Cardiac septum (tissue), 1 donor: ENCODE results near the gene AHCTF1. TPM values are rescaled to one million over a fixed set of nuclear protein-coding genes. Genes with fewer than 3 reads are reported as not detected.
"Not testable (repeated sequence)": the region's sequence is repeated elsewhere in the genome, so short reads cannot be mapped to it uniquely, and the experiment has no call there.

ENCODE experiments used
- DNase-seq: peaks from one replicate; pipeline ENCODE4 v3.0.0-alpha.2; 2020; ENCODE audit warnings: low spot score
- intact Hi-C: fragments of 100-400 bp; cut with DNase I; formaldehyde crosslinking; loops from one replicate; pipeline ENCODE4 v1.14.0; 2022
- total RNA-seq: library from RNA; stranded (reverse); fragmentation: NEBNext Ultra II Directional; extraction: Animal tissue kit (Norgen Biotek cat#: 25700); gene quantifications from one replicate; pipeline ENCODE4 v1.2.1, GENCODE V29; 2021
- donor health status: DM: no; HTN: no; CAD: no.

The AHCTF1 gene
- total RNA-seq, 1 donor from 2014 or later, result 15.3 TPM

- no peak for DNase-seq
- intact Hi-C loops, result no loop called here
Observed at GRCh38 chr1:246925997-246926626, 5.6 kb downstream of the AHCTF1 start.

GRCh38 chr1:246923900-246924299, 7.8 kb downstream of the AHCTF1 start:
- intact Hi-C loops, result no loop called here
- no peak for DNase-seq

- DNase-seq, result no peak
- intact Hi-C loops, result no loop called here
Observed at GRCh38 chr1:246923482-246923881, 8.3 kb downstream of the AHCTF1 start.

- intact Hi-C loops, result no loop called here
Observed at GRCh38 chr1:246921481-246921880, 10.3 kb downstream of the AHCTF1 start.

GRCh38 chr1:246919902-246920301, 11.8 kb downstream of the AHCTF1 start:
- no peak for DNase-seq
- intact Hi-C loops, result no loop called here

More at GRCh38 chr1:246921481-246921880, 10.3 kb downstream of the AHCTF1 start:
- no peak for DNase-seq

- intact Hi-C loops, DNase-seq: not testable (repeated sequence)
Observed at GRCh38 chr1:246916026-246916923, 15.5 kb downstream of the AHCTF1 start.

- DNase-seq, result no peak
- intact Hi-C loops, result loop anchor here (1.0 kb wide), 1 partner anchor 64 kb away; no protein-coding TSS in a partner anchor
Observed at GRCh38 chr1:246907472-246907871, 24.3 kb downstream of the AHCTF1 start.

GRCh38 chr1:246906833-246907232, 24.9 kb downstream of the AHCTF1 start:
- intact Hi-C loops, result loop anchor here (1.0 kb wide), 1 partner anchor 64 kb away; no protein-coding TSS in a partner anchor
- DNase-seq, result no peak

GRCh38 chr1:246901874-246902273, 29.9 kb downstream of the AHCTF1 start:
- intact Hi-C loops, result no loop called here
- no peak for DNase-seq

- intact Hi-C loops, result no loop called here
- no peak for DNase-seq
Observed at GRCh38 chr1:246897302-246897701, 34.4 kb downstream of the AHCTF1 start.

- no peak for DNase-seq
- intact Hi-C loops, result no loop called here
Observed at GRCh38 chr1:246893191-246893939, 38.4 kb downstream of the AHCTF1 start.

- intact Hi-C loops, result no loop called here
- DNase-seq, result no peak
Observed at GRCh38 chr1:246891105-246891504, 40.6 kb downstream of the AHCTF1 start.

GRCh38 chr1:246888522-246888921, 43.2 kb downstream of the AHCTF1 start:
- intact Hi-C loops, result no loop called here

GRCh38 chr1:246885389-246885788, 46.4 kb downstream of the AHCTF1 start:
- not testable (repeated sequence) for DNase-seq

More at GRCh38 chr1:246888522-246888921, 43.2 kb downstream of the AHCTF1 start:
- no peak for DNase-seq

GRCh38 chr1:246878551-246878950, 53.2 kb downstream of the AHCTF1 start:
- no peak for DNase-seq
- intact Hi-C loops, result no loop called here

More at GRCh38 chr1:246885389-246885788, 46.4 kb downstream of the AHCTF1 start:
- intact Hi-C loops, result not testable (repeated sequence)

- intact Hi-C loops, result no loop called here
- DNase-seq, result no peak
Observed at GRCh38 chr1:246876431-246876830, 55.3 kb downstream of the AHCTF1 start.

- intact Hi-C loops, result no loop called here
- DNase-seq, result no peak
Observed at GRCh38 chr1:246875041-246876026, 56.4 kb downstream of the AHCTF1 start.

GRCh38 chr1:246865921-246866320, 65.8 kb downstream of the AHCTF1 start:
- DNase-seq, result no peak
- intact Hi-C loops, result no loop called here

- intact Hi-C loops, DNase-seq: not testable (repeated sequence)
Observed at GRCh38 chr1:246863791-246864190, 68.0 kb downstream of the AHCTF1 start.
